Neuron (in vitro differentiated cells): ENCODE results near the gene HOXA10.

ENCODE experiments used
- H2AFZ ChIP-seq: one replicate; pipeline ENCODE4 v1.6.1; 2013; ENCODE audit warnings: low read depth, mild to moderate bottlenecking, inconsistent platforms, low read length, moderate library complexity
- H3K27me3 ChIP-seq: one replicate; pipeline ENCODE4 v1.6.1; 2013; ENCODE audit warnings: low read length; ENCODE audit not compliant: insufficient read depth
- H3K36me3 ChIP-seq: one replicate; pipeline ENCODE4 v1.6.1; 2013; ENCODE audit warnings: low read length; ENCODE audit not compliant: insufficient read depth
- H3K4me1 ChIP-seq: one replicate; pipeline ENCODE4 v1.6.1; 2013; ENCODE audit warnings: low read length; ENCODE audit not compliant: insufficient read depth
- H3K4me3 ChIP-seq: 2 replicates; pipeline ENCODE4 v1.5.1; 2013; ENCODE audit warnings: mild to moderate bottlenecking, low read length, moderate library complexity
- H3K9me3 ChIP-seq: one replicate; pipeline ENCODE4 v1.6.1; 2013; ENCODE audit warnings: low read length

Gene HOXA10

GRCh38 chr7:27167916-27168264 is 6.2 kb downstream of the HOXA10 start:
- H3K36me3 ChIP-seq, result no peaks in the 10 kb centered on the region
- H2AFZ ChIP-seq, result no peak overlapping the region
- no peak overlapping the region for H3K4me3 ChIP-seq
- no peaks in the 10 kb centered on the region for H3K9me3 ChIP-seq
- peaks cover 3% of the 10 kb centered on the region for H3K4me1 ChIP-seq
- peaks cover 99% of the 10 kb centered on the region for H3K27me3 ChIP-seq

GRCh38 chr7:27166531-27167505 is 7.3 kb downstream of the HOXA10 start:
- Histone ChIP-seq H3K4me3 (no peak overlapping the region), H3K4me1 (peaks cover 3% of the 10 kb centered on the region), H3K9me3 (no peaks in the 10 kb centered on the region), H2AFZ (no peak overlapping the region), H3K27me3 (peaks cover 99% of the 10 kb centered on the region), H3K36me3 (no peaks in the 10 kb centered on the region)

GRCh38 chr7:27165996-27166530 is 8.1 kb downstream of the HOXA10 start:
- Histone ChIP-seq H3K4me3 (no peak overlapping the region), H3K27me3 (peaks cover 96% of the 10 kb centered on the region), H2AFZ (no peak overlapping the region), H3K9me3 (no peaks in the 10 kb centered on the region), H3K36me3 (no peaks in the 10 kb centered on the region), H3K4me1 (peaks cover 5% of the 10 kb centered on the region)

- Histone ChIP-seq H3K36me3 (no peaks in the 10 kb centered on the region), H3K4me1 (peaks cover 6% of the 10 kb centered on the region), H3K27me3 (peaks cover 93% of the 10 kb centered on the region), H2AFZ (no peak within 1 kb of the TSS), H3K4me3 (no peak within 1 kb of the TSS), H3K9me3 (no peaks in the 10 kb centered on the region)
These were observed 8.8 kb downstream of the HOXA10 start, which contains the start of gene HOXA9 for GRCh38 chr7:27165089-27165995. Gene HOXA9 (minus strand): TSS chr7:27165537. CDS start chr7:27165457, 80 bp downstream.

- H3K9me3 ChIP-seq, result no peaks in the 10 kb centered on the region
These were observed 9.6 kb downstream of the HOXA10 start for GRCh38 chr7:27164367-27165088.

GRCh38 chr7:27164045-27164366 is 10.1 kb downstream of the HOXA10 start:
- Histone ChIP-seq H2AFZ (no peak overlapping the region), H3K4me3 (no peak overlapping the region), H3K9me3 (peaks cover 4% of the 10 kb centered on the region), H3K36me3 (no peaks in the 10 kb centered on the region), H3K27me3 (peaks cover 93% of the 10 kb centered on the region), H3K4me1 (peaks cover 3% of the 10 kb centered on the region)

More at GRCh38 chr7:27164367-27165088, 9.6 kb downstream of the HOXA10 start:
- Histone ChIP-seq H3K4me3 (no peak overlapping the region), H2AFZ (no peak overlapping the region), H3K36me3 (no peaks in the 10 kb centered on the region), H3K4me1 (peaks cover 3% of the 10 kb centered on the region), H3K27me3 (peaks cover 93% of the 10 kb centered on the region)

- H3K9me3 ChIP-seq, result peaks cover 8% of the 10 kb centered on the region
- peaks cover 93% of the 10 kb centered on the region for H3K27me3 ChIP-seq
- H3K36me3 ChIP-seq, result no peaks in the 10 kb centered on the region
- no peak overlapping the region for H3K4me3 ChIP-seq
- peaks cover 3% of the 10 kb centered on the region for H3K4me1 ChIP-seq
- no peak overlapping the region for H2AFZ ChIP-seq
These were observed 10.7 kb downstream of the HOXA10 start for GRCh38 chr7:27163288-27164044.

- Histone ChIP-seq H3K36me3 (no peaks in the 10 kb centered on the region), H3K9me3 (peaks cover 10% of the 10 kb centered on the region), H3K4me1 (peaks cover 3% of the 10 kb centered on the region), H3K27me3 (peaks cover 93% of the 10 kb centered on the region), H3K4me3 (no peak overlapping the region), H2AFZ (no peak overlapping the region)
These were observed 11.4 kb downstream of the HOXA10 start for GRCh38 chr7:27162561-27163287.

GRCh38 chr7:27161721-27162560 is 12.2 kb downstream of the HOXA10 start:
- H3K27me3 ChIP-seq, result peaks cover 93% of the 10 kb centered on the region
- H3K4me1 ChIP-seq, result peaks cover 3% of the 10 kb centered on the region
- peaks cover 10% of the 10 kb centered on the region for H3K9me3 ChIP-seq
- H3K4me3 ChIP-seq, result no peak overlapping the region
- H3K36me3 ChIP-seq, result no peaks in the 10 kb centered on the region
- no peak overlapping the region for H2AFZ ChIP-seq

GRCh38 chr7:27161214-27161720 is 12.9 kb downstream of the HOXA10 start:
- Histone ChIP-seq H3K9me3 (peaks cover 10% of the 10 kb centered on the region), H2AFZ (peak overlapping the region; percentile 94), H3K4me3 (peak overlapping the region; percentile 67), H3K36me3 (no peaks in the 10 kb centered on the region), H3K4me1 (peaks cover 3% of the 10 kb centered on the region), H3K27me3 (peaks cover 92% of the 10 kb centered on the region)
